Measurements from ENCODE around the gene TEAD4.

Gene TEAD4

GRCh38 chr12:2997989-2998670 is 38.9 kb downstream of the TEAD4 start:
- no peak for DNase-seq (ENCODE audit: low read depth)
- TF ChIP-seq CTCF (IDR thresholded peaks at IDR 0.05; ENCODE audit: insufficient read depth, low read depth, low read length, missing control alignments): no peak
- H3K4me3 ChIP-seq (ENCODE audit: low read depth, low read length): no peak overlapping the region

GRCh38 chr12:2998789-2999264 is 39.6 kb downstream of the TEAD4 start:
- H3K4me3 ChIP-seq (ENCODE audit: low read depth, low read length): no peak overlapping the region
- no peak for TF ChIP-seq CTCF (IDR thresholded peaks at IDR 0.05; ENCODE audit: insufficient read depth, low read depth, low read length, missing control alignments)
- no peak for DNase-seq (ENCODE audit: low read depth)

DNA sequence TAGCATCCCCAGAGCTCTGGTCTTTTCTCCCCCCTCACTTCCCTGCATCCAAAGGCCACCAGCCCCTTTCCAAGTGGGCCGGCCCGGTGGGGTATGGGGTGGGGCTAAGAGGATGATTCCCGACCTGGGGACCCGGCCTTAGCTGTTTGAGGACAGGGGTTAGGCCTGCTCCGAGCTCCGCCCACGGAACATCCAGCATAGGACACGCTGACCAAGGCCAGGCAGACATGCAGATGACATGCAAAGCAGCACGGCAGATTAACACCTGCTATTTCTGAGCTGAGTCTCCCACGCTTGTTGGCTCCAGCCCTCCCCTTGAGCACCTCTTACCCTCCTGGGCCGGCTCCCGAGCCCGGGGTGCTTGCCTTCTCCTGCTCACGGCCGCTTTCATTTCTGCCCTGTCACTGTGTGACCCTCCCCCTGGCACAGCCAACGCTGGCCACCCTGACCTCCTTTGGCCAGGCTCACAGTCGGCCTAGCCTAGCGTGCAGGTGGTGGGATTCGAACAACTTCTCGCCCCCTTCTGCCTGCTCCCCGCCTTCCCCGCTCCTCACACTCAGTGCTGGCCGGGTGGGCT is 40.2 kb downstream of the TEAD4 start:
- no peak for TF ChIP-seq CTCF (IDR thresholded peaks at IDR 0.05; ENCODE audit: insufficient read depth, low read depth, low read length, missing control alignments)
- DNase-seq (ENCODE audit: low read depth): no peak
- H3K4me3 ChIP-seq (ENCODE audit: low read depth, low read length): no peak overlapping the region

DNA sequence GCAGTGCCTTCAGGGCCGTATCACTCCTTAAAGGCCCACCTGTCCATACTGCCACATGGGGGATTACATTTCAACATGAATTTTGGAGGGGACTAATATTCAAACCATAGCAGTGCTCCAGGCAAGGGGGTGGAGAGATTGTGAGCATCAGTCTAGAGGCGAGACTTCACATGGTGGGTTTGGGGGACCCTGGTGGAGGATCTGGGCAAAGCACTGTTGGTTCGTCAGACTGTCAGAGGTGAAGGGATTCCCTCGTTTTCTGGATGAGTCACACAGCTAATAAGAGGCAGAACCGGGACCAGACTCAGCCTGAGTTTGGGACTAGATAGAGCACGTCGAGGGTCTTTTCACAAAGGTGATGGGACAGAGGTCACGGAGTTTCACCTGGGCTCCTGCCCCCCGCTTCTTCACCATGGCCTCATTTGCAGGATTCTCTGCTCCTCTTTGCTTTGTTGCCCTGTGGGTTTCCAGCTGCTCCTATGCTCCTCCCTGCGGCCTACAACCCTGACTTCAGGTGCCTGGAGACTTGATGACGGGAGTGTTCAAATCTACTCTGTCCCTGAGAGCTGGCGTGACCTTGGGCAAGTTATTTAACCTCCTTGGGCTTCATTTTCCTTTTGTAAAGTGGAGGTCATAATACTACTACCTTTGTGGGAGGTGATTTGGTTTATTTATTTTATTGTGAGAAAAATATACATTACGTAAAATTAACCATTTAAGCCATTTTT is 41.5 kb downstream of the TEAD4 start:
- DNase-seq (ENCODE audit: low read depth): peak; percentile 14
- no peak overlapping the region for H3K4me3 ChIP-seq (ENCODE audit: low read depth, low read length)
- TF ChIP-seq CTCF (IDR thresholded peaks at IDR 0.05; ENCODE audit: insufficient read depth, low read depth, low read length, missing control alignments): peak; percentile 5

DNA sequence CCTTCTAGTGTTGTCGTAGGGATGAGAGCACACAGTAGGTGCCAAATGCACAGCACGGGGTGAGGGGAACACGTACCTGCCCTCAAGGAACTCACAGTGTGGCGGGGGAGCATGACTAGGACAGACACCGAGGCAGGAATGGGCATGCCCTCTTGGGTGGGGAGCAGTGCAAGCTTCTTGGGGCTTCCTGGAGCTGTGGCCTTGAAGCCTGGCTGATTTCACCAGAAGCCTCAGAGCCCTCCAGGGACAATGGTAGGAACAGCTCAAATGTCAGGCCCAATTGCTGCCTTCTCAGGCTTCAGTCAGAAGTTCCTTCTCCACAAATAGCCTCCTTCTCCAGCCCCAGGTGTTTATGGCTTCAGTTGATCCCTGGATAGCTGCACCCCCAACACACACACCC is 43.4 kb downstream of the TEAD4 start:
- TF ChIP-seq CTCF (IDR thresholded peaks at IDR 0.05; ENCODE audit: insufficient read depth, low read depth, low read length, missing control alignments): no peak
- H3K4me3 ChIP-seq (ENCODE audit: low read depth, low read length): no peak overlapping the region
- no peak for DNase-seq (ENCODE audit: low read depth)

GRCh38 chr12:3003357-3003992 is 44.3 kb downstream of the TEAD4 start:
- TF ChIP-seq CTCF (IDR thresholded peaks at IDR 0.05; ENCODE audit: insufficient read depth, low read depth, low read length, missing control alignments): no peak
- DNase-seq (ENCODE audit: low read depth): no peak
- no peak overlapping the region for H3K4me3 ChIP-seq (ENCODE audit: low read depth, low read length)
